Activated CD4-positive, alpha-beta T cell treated with anti-CD3 and anti-CD28 coated beads, Interleukin-2, amount 50 U/mL, for 48 hours (primary cell): ENCODE data around the gene FSTL4.

ENCODE experiments used
- DNase-seq, 2 experiments: peaks; one replicate each; pipeline ENCODE4 v3.0.0-alpha.2; 2020

FSTL4 gene

DNA sequence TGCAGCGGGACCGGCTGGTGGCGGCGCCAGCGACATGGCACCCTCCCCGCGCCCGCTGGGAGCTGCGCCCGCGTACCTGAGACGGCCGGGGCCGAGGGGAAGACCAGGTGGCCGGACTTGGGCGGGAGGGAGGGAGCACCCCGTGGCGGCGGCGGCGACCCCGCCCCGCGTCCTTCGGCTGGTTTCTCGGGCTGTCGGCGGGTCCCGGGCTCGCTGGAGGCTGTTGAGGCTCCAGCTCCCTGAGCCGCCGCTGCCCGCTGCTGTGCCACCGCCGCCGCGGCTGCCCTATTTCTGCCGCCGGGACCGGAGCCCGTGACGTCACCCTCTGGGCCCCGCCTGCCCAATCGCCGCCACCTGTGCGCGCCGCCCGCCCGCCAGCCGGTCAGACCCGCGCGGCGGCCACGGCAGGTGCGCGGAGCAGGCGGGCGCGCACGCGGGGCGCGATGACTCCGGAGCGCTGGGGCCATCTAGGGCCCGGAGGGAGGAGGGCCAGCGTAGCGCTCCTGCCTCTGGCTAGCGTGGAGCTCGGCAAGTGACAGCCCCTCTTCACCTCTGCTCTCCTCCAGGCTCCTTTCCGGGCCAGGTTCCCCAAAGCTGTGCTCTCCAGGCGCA lies at the start of gene FSTL4:
Gene FSTL4 (minus strand): TSS at position 293 of the 612 bp plus-strand sequence.
- peak; percentile 42 to 43 for DNase-seq

DNA sequence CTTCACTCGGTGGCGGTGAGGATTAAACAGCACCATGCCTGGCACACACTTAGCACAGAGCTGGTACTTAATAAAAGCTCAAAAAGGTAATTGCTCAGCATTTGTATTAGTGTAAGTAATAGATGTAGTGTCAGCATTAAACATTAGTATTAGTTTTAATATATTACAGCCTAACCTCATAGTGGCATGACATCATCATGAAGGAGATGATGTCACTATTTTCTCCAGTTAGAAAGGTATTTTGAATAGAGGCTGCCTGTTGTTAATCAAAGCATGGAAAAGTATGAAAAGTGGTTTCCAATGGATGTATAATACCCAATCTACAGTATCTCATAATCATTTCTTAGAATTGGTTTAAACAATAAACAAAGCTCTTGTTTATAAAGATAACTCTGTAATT lies 49.0 kb upstream of the FSTL4 start:
- DNase-seq: no peak

DNA sequence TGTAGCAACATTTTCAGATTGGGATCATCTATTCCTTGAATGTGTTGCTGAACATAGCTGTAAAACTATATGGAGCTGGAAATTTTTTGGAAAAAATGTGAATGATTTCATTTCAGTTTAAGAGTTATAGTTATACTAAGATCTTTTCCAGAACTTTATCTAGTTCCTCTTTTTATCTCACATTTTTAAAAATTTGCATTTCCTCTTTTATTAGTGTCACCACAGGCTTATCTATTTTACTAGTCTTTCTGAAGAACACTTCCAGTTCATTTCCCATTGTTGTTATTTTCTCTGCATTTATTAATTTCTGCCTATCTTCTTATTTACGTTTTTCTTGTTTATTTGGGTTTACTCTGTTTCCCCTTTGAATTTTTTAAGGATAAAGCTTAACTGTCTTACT lies 46.0 kb upstream of the FSTL4 start:
- DNase-seq: no peak

DNA sequence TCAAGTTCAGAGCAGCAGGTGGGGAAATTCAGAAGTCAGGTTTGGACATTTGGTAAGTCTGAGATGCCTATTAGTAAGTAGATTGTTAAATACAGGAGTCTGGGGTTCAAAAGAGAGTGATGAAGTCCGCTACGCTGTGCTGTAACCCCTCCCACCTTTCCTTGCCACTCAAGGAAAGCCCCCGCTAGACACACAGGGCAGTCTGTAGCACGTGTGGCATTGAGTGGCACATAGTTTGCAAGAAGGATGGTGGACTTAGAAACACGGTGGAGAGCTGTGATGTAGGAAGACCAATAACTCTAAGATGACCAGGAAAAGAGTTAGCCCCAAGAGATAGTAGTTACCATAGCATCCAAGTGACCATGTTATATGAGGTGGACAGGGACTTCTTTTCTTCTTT lies 44.7 kb upstream of the FSTL4 start:
- DNase-seq: no peak

DNA sequence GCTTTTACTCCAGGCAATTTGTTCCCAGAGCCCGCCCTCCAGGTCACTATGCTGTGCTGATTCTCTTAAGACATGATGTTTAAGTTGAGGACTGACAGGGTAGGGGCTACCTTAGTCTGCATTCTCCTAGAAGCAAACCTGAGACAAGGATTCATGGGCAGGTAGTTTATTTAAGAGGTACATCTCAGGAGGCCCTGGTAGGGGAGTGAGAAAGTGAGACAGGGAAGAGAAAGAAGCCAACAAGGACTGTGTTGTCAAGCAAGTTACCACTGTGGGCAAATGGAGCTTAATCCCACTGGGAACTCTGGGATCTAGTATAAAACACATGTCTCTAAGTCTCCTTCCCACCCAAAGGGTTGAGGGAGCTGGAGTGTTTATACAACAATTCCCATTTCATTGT lies 43.6 kb upstream of the FSTL4 start:
- no peak for DNase-seq

DNA sequence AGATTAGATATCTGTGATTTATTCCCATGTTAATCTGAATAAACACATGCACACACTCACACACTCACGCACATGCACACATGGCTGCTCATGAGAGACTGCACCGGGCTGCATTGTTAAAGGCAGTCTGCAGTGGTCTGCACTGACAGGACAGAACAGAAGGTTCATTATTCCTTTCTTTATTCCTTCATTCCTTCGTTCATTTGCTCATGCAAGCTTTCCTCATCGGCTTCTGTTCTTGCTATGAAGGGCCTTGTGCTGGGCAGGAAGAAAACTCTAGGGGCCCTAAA lies 41.4 kb upstream of the FSTL4 start:
- DNase-seq: no peak

DNA sequence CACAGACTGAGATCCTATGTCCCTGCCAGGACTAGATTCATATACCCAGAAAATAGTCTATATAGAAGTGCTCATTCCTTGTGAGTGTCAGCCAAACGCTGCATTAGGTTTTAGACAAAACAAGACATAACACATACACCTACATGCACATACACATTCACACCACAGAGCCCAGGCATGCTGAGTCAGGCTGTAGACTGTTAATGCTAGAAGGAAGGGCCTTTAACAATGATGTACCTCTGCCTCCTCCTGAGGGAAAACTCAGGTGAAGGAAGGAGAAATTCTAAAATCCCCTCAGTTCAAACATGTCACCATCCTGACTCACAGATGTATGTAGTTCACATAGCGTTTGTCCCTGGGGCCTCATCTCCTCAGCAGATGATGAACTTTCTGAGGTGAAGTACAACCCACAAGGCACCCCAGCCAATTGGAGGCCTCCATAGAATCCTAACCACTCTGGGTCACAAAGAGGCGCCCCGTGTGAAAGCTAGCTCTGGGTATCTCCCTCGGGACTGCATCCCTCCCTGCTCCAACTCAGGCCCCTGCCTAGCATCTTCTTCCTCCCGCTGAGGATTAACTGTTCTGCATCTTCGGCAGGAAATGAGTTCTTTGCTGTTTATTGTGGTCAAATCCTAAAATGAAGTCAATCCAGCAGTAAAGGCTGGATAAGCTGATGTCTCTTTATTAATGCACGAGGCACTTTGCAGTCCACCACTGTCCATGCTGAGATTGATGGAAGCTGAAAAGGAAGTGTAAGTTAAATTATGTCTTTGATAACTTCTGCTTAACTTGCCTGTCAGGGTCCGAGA lies 40.8 kb upstream of the FSTL4 start:
- DNase-seq: no peak

DNA sequence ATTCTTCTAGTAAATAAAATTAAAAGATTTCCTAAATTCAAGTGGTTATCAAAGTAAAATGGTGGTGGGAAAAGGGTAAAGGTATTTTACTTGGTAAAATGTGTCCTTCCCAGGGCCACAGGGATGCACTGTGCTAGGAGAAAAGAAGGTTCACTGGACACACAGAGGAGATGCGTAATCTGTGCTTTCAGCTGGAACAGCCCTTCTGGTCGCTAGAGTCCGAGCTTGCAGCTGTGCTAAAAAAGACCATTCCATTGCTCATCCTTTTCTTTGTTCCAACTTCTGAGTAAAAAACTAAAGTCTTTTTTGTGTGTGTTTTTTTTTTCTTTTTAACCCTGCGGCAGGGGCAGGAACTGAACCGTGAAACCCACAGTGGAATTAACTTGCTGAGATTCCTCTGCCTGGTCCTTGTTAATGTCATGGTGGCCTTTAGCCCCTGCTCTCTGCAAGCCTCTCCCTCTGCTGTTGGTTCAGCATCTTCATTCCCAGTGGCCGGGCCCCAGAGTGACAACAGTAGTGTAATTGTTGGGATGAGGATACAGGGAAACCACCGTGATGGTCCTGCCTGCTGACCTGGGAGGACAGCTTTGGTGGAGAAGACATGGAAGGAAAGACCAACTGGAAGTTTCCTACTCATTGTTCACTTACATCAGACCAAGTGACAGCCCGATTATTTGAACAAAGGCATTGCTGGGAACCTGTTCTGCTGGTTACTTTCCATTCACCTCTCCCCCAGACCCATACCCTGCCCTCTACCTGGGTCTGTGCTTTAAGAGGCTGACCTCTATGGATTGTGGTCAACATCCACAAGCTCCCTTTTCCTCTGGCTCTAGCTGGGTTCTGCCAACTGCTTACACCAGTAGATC lies 31.9 kb upstream of the FSTL4 start:
- DNase-seq: no peak

DNA sequence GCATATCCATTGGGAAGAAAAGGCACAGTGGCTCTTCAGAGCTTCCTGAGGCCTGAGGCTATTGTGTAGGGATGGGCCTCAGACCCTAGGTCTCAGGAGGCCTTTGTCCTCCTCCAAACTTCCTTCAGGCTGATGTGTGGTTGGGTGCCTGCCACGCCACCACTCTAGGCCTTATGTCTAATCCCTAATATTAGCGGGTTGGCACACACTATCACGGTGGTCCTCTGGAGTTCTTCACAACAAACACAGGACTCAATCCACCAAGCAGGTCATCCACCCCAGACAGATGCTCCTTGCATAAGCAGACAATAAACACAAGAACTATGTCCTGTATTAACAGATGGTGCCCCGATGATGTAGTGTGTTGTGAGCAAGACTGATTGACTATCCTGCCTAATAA lies 31.0 kb upstream of the FSTL4 start:
- DNase-seq: no peak

DNA sequence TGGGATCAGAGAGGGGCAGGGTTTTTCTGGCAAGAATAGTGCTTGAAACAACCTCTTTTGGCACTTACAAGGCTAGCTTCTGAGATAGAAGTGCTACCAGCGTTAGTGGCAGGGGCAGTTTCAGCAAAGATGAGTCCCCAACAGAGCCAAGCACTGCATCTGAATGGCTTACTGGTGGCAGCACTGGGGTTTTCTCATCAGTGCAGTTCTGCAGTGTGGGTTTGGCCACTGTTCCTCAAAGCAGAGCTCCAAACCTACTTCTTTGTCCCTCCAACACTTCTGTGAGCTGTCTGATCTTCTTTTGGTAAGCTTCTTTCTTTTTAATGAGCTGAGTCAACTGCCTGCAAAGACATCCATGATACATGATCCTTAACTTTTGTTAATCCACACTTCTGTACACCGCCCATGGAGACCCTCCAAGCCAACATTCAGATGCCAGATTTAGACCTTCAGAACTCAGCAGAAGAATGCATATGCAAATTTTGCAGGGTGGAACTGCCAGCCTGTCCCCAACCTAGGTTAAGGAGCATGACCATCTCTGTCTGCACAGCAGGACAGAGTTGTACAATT lies 29.9 kb upstream of the FSTL4 start:
- no peak for DNase-seq

DNA sequence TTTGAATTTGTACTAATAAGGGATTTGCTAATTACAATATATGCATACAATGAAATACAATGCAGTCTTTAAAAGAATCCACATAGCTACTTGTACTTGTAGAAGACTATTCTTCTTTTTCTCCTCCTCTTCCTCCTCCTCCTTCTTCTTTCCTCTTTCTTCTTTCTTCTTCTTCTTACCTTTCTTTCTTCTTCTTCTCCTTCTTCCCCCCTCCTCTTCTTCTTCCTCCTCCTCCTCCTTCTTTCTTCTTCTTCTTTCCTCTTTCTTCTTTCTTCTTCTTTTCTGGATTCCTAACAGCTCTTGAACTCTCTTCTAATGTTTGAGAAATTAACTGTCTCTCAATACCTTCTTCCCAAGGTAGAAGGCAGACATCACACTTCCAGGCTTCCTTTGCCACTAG lies 29.3 kb upstream of the FSTL4 start:
- DNase-seq: no peak

DNA sequence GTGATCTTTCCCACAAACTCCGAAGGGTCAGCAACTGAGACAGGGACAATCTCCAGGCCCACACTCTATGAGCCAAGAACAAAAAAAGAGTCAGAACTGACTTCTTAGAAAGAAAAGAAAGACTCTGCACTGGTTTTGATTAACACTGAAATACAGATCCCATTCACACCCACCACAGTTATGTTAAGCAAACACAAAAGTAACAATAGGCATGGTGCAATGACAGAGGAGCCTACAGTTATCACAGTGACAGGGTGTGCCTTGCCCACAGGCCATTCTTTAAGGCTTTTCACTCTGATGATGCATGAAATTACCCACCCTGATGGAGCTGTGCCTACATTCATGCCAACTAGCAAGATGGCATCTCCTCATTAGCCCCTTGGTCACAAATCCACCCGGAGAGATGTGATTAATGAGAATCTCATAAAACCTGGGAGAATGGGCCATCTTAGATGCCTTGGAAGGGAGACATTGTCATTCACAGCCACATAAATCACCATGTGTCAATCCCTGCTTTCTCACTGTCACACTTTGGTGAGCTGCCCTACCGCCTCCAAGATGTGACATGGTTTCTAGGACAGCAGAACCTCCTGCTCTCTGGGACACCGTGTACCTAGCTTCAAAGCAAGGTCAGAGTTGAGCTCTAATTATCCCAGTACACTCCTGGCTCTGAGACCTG lies 27.6 kb upstream of the FSTL4 start:
- DNase-seq: no peak

DNA sequence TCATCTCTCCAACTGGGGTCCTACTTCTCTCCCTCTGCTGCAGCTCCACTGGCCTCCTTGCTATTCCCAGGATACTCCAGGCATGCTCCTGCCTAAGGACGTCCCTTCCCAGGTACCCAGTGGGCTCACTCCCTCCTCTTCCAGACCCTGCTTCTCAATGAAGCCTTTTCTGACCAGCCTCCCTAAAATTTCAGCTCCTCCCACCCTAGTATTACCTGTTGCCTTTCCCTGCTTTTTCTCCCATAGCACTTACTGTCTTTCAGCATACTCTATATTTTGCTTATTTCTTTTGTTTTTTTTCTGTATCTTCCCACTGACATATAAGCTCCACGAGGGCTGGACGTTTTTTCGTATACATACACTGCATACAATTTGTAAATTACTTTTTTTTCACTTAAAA lies 26.1 kb upstream of the FSTL4 start:
- DNase-seq: no peak

DNA sequence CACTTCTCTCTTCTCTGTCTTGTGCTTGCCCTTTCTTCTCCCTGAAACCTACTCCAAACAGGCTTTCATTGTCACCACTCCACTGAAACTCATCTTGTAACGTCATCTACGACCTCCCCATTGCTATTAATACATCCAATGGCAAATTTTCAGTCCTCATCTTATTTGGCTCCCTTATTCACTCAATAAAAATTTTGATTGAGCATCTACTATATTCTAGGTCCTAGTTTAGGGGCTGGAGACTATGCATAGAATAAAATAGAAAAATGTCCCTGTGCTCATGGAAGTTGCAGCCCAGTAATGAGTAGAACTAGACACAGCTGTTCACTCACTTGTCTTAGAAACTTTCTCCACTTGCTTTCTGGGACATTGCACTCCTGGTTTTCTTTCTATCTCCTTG lies 24.9 kb upstream of the FSTL4 start:
- no peak for DNase-seq

DNA sequence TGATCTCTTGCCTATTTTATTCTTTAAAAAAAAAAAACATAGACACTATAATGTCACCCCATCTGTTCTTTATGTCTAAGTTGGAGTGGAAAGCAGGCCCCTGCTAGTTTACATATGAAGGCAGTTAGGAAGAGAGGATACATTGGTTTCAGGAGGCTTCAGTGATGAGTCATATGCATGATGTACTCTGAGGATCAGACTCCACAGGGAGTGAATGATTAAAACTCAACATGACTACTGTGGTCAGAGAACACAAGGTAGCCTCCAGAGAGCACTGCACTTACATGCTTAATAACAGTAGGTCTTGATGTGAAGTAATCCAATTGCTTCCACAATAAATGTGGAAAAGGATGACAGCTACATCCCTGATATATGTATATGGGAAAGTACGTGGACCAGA lies 22.7 kb upstream of the FSTL4 start:
- no peak for DNase-seq

DNA sequence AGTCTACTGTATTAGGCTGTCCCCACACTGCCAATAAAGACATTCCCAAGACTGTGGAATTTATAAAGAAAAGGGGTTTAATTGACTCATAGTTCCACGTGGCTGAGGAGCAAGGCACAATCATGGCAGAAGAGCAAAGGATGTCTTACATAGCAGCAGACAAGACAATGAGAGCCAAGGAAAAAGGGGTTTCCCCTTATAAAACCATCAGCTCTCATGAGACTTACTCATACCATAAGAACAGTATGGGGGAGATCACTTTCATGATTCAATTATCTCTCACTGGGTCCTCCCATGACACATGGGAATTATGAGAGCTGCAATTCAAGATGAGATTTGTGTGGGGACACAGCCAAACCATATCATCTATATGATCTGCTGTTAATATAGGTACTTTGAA lies 14.8 kb upstream of the FSTL4 start:
- DNase-seq: no peak

DNA sequence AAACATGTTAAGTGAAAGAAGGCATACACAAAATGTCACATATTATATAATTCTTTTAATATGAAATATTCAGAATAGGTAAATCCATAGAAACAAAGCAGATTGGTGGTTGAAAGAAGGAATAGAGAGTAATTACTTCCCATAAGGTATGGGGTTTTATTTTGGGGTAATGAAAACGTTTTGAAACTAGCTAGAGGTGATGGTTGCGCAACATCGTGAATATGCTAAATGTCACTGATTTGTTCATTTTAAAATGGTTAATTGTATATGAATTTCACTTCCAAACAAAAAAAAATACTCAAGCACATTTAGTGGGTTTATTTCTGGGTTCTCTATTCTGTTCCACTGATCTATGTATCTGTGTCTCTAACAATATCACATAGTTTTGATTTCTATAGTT lies 12.0 kb upstream of the FSTL4 start:
- no peak for DNase-seq

DNA sequence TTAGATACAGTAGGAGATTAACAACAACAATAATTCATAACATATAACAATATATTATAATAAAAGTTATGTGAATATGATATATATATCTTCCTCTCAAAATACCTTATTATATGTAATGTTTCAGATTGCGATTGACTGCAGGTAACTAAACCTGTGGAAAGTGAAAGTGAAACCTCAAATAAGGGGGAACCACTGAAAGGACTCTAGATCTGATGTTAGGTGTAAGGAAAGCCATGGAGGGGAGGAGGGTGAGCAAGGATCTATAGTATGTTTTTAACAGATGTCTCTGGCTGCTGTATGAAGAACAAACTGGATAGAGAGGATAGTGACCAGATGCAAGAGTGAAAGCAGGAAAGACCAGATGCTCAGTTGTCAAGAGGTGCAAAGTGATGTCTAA lies 5.8 kb upstream of the FSTL4 start:
- DNase-seq: no peak

DNA sequence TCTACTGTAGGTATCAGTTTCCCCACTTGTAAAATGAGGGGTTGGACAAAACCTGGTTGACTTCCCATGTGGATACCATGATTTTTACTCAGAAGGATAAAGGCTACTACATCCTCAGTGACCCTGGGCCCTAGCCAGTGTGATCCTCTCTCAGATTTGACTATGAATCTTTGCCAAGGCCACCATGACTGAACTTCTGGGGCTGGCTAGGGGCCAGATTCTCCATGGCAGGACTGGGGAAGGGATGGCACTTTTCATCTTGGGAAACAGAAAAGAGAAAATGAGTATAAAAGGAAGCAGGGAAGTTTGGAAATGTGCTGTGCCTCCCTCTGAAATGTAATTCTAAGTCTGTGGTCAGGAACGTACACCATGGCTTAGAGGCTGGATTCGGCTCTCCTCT lies 1.4 kb upstream of the FSTL4 start:
- no peak for DNase-seq

DNA sequence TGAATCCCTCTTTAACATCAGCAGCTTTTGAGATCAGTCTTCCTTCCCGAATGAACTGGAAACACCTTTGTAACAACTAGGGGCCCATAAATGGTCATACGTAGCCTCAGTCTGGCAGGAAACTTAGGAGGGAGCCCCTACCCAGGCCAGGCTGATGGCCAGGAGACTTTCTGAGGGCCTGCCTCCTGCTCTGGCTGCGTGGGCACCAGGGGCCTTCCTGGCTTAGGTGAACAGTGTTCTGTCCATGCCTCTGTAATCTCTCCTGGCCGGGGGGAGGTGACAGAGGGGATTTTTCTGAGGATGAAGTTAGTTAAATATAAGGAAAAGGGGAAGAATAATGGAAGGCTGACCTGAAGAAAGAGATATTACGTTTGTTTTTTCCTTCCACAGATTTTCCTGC lies 843 bp upstream of the FSTL4 start:
- no peak for DNase-seq

DNA sequence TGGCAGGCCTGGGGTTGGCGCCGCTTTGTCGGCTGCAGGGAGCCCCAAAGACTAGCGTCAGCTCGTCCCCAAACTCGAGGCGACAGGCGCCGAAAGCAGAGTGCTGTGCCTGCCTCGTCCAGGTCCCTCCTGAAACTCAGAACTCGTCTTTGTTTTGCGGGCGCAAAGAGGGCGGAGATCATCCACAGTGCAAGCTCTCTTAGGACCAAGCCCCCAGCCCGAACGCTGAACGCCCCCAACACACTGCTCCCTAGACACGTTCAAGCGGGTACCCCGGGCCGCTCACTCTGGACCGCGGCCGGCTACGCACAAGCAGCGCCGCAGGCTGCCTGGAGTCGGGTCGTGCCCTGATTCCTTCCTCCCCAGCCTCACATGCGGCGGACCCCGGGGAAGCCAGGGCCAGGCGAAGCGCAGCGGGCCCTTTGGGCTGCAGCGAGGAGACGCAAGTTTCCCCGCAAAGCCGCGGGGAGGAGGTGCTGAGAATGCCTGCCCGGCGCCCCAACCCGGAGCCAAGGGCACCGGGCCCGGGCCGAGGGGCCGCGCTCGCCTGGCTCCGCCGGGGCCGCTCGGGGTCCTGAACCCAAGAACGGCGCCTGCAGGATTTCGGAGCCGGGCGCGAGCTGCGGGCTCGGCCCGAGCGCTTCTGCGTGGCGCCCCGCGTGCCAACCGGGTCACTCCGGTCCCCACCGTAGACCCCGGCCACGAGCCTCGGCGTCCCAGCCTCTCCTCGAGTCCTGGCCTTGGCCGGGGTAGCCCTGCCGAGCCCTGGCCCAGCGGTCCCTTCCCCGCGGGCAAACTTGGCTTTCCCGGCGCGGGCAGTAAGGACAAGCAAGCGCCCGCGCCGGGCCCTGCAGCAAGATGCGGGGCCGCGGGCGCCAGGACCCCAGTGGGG lies 738 bp downstream of the FSTL4 start:
- DNase-seq: peak; percentile 5 to 16
